Fibroblast of lung (primary cell): ENCODE results near the gene PLA2G4F.

Experiments
- EZH2 ChIP-seq: IDR thresholded peaks from 2 replicates; pipeline ENCODE4 v1.5.1; 2012; ENCODE audit warnings: low read length, control low read depth, mild to moderate bottlenecking; ENCODE audit errors: missing control alignments
- TF ChIP-seq, protein P1 (sequence below), 2 donors: IDR thresholded peaks in 1 of 2; conservative IDR thresholded peaks in 1 of 2; 1 replicate in 1 of 2; 2 replicates in 1 of 2; pipeline ENCODE4 v1.5.1; 2011 to 2012; ENCODE audit warnings: low read length in 2 of 2, control low read depth in 1 of 2, inconsistent platforms in 1 of 2, low read depth in 1 of 2, mild to moderate bottlenecking in 1 of 2

DNA sequence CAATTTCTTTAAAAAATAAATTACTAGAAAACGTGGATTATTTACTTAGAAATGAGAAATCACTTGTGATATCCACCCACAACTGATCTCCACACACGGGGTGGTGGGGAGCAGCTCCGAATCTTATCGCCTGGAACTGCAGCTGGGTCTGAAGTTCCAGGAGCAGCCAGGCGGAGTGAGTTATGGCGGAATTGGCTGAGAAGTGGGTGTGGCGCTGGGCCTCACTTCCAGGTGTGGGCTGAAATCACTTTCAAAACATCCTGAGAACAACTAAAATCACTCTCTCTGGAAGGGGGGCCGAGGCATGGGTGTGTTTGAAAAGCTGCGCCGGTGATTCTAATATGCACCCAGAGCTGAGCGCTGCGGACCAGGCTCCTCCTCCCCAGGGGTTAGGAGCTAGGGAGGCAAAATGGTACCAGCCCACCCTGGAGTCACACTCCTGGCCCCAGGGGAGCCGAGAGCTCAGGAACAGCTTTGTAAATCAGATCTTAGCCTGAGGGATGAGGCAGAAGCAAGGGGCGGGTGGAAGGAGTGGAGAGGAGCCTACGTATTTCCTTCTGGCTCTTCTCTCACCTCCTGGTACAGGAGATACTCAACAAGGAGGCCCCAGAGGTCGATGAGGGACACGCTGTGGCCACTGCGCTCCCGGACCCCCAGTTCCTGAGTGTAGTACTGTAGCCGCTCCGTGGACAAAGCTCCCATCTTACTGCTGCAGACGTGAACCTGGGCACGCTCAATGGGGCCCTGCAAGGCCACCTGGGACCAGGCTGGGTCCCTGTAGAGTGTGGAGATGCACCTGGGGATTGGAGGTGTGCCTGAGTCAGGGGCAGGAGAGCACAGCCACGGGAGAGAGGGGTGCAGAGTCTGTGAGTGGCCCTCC is 9.6 kb downstream of the PLA2G4F start:
- TF ChIP-seq, protein P1, sequence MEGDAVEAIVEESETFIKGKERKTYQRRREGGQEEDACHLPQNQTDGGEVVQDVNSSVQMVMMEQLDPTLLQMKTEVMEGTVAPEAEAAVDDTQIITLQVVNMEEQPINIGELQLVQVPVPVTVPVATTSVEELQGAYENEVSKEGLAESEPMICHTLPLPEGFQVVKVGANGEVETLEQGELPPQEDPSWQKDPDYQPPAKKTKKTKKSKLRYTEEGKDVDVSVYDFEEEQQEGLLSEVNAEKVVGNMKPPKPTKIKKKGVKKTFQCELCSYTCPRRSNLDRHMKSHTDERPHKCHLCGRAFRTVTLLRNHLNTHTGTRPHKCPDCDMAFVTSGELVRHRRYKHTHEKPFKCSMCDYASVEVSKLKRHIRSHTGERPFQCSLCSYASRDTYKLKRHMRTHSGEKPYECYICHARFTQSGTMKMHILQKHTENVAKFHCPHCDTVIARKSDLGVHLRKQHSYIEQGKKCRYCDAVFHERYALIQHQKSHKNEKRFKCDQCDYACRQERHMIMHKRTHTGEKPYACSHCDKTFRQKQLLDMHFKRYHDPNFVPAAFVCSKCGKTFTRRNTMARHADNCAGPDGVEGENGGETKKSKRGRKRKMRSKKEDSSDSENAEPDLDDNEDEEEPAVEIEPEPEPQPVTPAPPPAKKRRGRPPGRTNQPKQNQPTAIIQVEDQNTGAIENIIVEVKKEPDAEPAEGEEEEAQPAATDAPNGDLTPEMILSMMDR (conservative IDR thresholded peaks at IDR 0.05 in 1 of 2, IDR thresholded peaks at IDR 0.05 in 1 of 2; ENCODE audit: low read depth in 1 of 2, low read length in 2 of 2) = no peak
- no peak for TF ChIP-seq EZH2
